Mesenchymal stem cell (in vitro differentiated cells and primary cell): ENCODE results near the gene MYD88.

Source experiments
- DNase-seq: peaks from one replicate; pipeline ENCODE4 v3.0.0-alpha.2; 2013
- H2AFZ ChIP-seq: one replicate; pipeline ENCODE4 v1.6.1; 2013; ENCODE audit warnings: low read depth, mild to moderate bottlenecking, control low read depth, inconsistent platforms, low read length, moderate library complexity
- H2AK5ac ChIP-seq: 2 replicates; pipeline ENCODE4 v1.6.1; 2013; ENCODE audit warnings: low read length, moderate library complexity, mild to moderate bottlenecking, inconsistent platforms; ENCODE audit not compliant: severe bottlenecking
- H2BK120ac ChIP-seq: one replicate; pipeline ENCODE4 v1.6.1; 2013; ENCODE audit warnings: low read depth, mild to moderate bottlenecking, inconsistent platforms, low read length, moderate library complexity
- H2BK12ac ChIP-seq, 2 experiments: one replicate each; pipeline ENCODE4 v1.6.1; 2013; ENCODE audit warnings: inconsistent platforms in 2 of 2, low read length in 2 of 2, mild to moderate bottlenecking in 2 of 2, moderate library complexity in 2 of 2, control low read depth in 1 of 2
- H2BK15ac ChIP-seq: one replicate; pipeline ENCODE4 v1.6.1; 2013; ENCODE audit warnings: mild to moderate bottlenecking, low read depth, inconsistent platforms; ENCODE audit not compliant: poor library complexity, severe bottlenecking
- H2BK5ac ChIP-seq: 2 replicates; pipeline ENCODE4 v1.6.1; 2013; ENCODE audit warnings: low read depth, mild to moderate bottlenecking, low read length, control low read depth, inconsistent platforms; ENCODE audit not compliant: poor library complexity, severe bottlenecking
- H3K14ac ChIP-seq, 2 experiments: one replicate each; pipeline ENCODE4 v1.6.1; 2013; ENCODE audit warnings: inconsistent platforms in 2 of 2, low read length in 2 of 2, control low read depth in 1 of 2, mild to moderate bottlenecking in 1 of 2, moderate library complexity in 1 of 2
- H3K18ac ChIP-seq, 2 experiments: one replicate each; pipeline ENCODE4 v1.6.1; 2013; ENCODE audit warnings: inconsistent platforms in 2 of 2, low read length in 2 of 2, control low read depth in 1 of 2, low read depth in 1 of 2, mild to moderate bottlenecking in 1 of 2
- H3K23ac ChIP-seq, 2 experiments: one replicate each; pipeline ENCODE4 v1.6.1; 2013; ENCODE audit warnings: inconsistent platforms in 2 of 2, low read length in 2 of 2, mild to moderate bottlenecking in 2 of 2, moderate library complexity in 2 of 2, control low read depth in 1 of 2
- H3K27ac ChIP-seq: 2 replicates; pipeline ENCODE4 v1.5.1; 2013; ENCODE audit warnings: mild to moderate bottlenecking, moderate library complexity, low read length, control low read depth, inconsistent platforms; ENCODE audit not compliant: poor library complexity, severe bottlenecking
- H3K27me3 ChIP-seq, 2 experiments: 2 replicates each; pipeline versions ENCODE4 v1.6.1 to v1.7.0; 2013; ENCODE audit warnings: low read length in 2 of 2, mild to moderate bottlenecking in 2 of 2, moderate library complexity in 2 of 2, control low read depth in 1 of 2, inconsistent platforms in 1 of 2; ENCODE audit not compliant: control insufficient read depth in 1 of 2, insufficient read depth in 1 of 2
- H3K36me3 ChIP-seq, 2 experiments: 2 replicates each; pipeline versions ENCODE4 v1.6.1 to v1.7.0; 2013; ENCODE audit warnings: low read length in 2 of 2, control low read depth in 1 of 2, inconsistent platforms in 1 of 2, low read depth in 1 of 2, mild to moderate bottlenecking in 1 of 2; ENCODE audit not compliant: insufficient read depth in 2 of 2, control insufficient read depth in 1 of 2
- H3K4ac ChIP-seq, 2 experiments: one replicate each; pipeline ENCODE4 v1.6.1; 2013; ENCODE audit warnings: inconsistent platforms in 2 of 2, low read length in 2 of 2, mild to moderate bottlenecking in 2 of 2, moderate library complexity in 2 of 2, control low read depth in 1 of 2, low read depth in 1 of 2
- H3K4me1 ChIP-seq: 2 replicates; pipeline ENCODE4 v1.6.1; 2013; ENCODE audit warnings: low read depth, low read length, control low read depth; ENCODE audit not compliant: control insufficient read depth, insufficient read depth
- H3K4me2 ChIP-seq: 2 replicates; pipeline ENCODE4 v1.6.1; 2013; ENCODE audit warnings: low read length, mild to moderate bottlenecking, inconsistent platforms; ENCODE audit not compliant: poor library complexity, severe bottlenecking
- H3K4me3 ChIP-seq, 2 experiments: 2 replicates each; pipeline versions ENCODE4 v1.5.1 to v1.7.0; 2013; ENCODE audit warnings: low read length in 2 of 2, mild to moderate bottlenecking in 2 of 2, control low read depth in 1 of 2, low read depth in 1 of 2; ENCODE audit not compliant: insufficient read depth in 1 of 2
- H3K79me1 ChIP-seq: replicated peaks from 2 replicates; pipeline ENCODE4 v1.6.1; 2013; ENCODE audit warnings: mild to moderate bottlenecking, control low read depth, low read length, inconsistent platforms; ENCODE audit not compliant: poor library complexity, severe bottlenecking
- H3K9ac ChIP-seq: 2 replicates; pipeline ENCODE4 v1.7.0; 2013; ENCODE audit warnings: mild to moderate bottlenecking, low read length, moderate library complexity
- H3K9me3 ChIP-seq: 2 replicates; pipeline ENCODE4 v1.7.0; 2013; ENCODE audit warnings: mild to moderate bottlenecking, low read length; ENCODE audit not compliant: control insufficient read depth
- H4K8ac ChIP-seq: one replicate; pipeline ENCODE4 v1.6.1; 2013; ENCODE audit warnings: inconsistent platforms, mild to moderate bottlenecking, low read length, moderate library complexity
- H4K91ac ChIP-seq: one replicate; pipeline ENCODE4 v1.6.1; 2013; ENCODE audit warnings: mild to moderate bottlenecking, low read length, inconsistent platforms
- WGBS: methylation state at CpG from one replicate; pipeline ENCODE4 v1.1.7; 2013; ENCODE audit warnings: mixed read lengths; 5-methylcytosine and 5-hydroxymethylcytosine counted together

Gene MYD88

DNA sequence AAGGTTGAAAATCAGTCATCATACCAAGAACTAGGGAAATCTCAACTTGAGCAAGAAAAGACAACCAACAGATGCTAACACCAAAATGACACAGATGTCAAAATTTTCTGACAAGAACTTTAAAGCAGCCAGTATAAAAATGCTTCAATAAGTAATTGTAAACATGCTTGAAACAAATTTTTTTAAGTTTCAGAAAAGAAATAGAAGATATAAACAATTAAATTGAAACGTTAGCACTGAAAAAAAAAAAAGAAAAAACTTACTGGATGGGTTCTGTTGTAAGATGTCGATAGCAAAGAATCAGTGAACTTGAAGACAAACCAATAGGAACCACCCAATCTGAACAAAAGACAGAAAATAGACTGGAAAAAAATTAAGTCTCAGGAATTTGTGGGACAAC, 8.0 kb downstream of the MYD88 start:
- no CpG with 5 or more reads among the region's 2 CpGs for WGBS
- H3K9me3 ChIP-seq = peaks cover 14% of the 10 kb centered on the region
- H3K9ac ChIP-seq = no peak overlapping the region
- H3K36me3 ChIP-seq = peaks cover 10 to 12% of the 10 kb centered on the region in 2 experiments
- no peak overlapping the region for H2BK12ac ChIP-seq
- H2AFZ ChIP-seq = no peak overlapping the region
- H4K8ac ChIP-seq = no peak overlapping the region
- no peak overlapping the region for H3K14ac ChIP-seq
- H3K79me1 ChIP-seq = no peaks in the 10 kb centered on the region
- H3K4me3 ChIP-seq = no peak overlapping the region
- peaks cover 6% of the 10 kb centered on the region for H3K4me1 ChIP-seq
- no peak overlapping the region for H4K91ac ChIP-seq
- no peak overlapping the region for H3K23ac ChIP-seq
- no peak overlapping the region for H3K4me2 ChIP-seq
- no peak overlapping the region for H3K4ac ChIP-seq
- no peak overlapping the region for H2AK5ac ChIP-seq
- H3K27me3 ChIP-seq = no peaks in the 10 kb centered on the region
- H2BK120ac ChIP-seq = no peak overlapping the region
- H2BK15ac ChIP-seq = no peak overlapping the region
- no peak overlapping the region for H2BK5ac ChIP-seq
- DNase-seq = no peak
- no peak overlapping the region for H3K18ac ChIP-seq
- H3K27ac ChIP-seq = no peak overlapping the region

DNA sequence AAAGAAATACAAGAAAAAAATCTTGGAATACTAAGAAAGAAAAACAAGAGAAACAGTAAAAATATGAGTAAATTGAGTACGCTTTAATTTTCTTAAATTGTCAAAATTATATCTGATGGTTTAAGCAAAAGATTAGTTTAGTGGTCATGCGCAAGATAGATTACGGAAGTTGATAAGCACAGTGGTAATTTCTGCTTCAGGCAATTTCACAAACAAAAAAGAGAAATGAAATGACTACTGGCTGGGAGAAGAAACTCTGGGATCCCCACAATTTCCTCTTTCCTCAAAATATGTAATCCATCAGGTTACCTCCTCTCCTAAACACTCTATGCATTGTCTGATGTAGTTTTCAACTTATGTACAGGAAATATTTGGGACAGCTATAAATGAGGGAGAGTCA, 9.0 kb downstream of the MYD88 start:
- H2BK15ac ChIP-seq = no peak overlapping the region
- WGBS = 100% methylated on average over 2 of the region's 3 CpGs
- H3K14ac ChIP-seq = no peak overlapping the region
- no peak overlapping the region for H4K8ac ChIP-seq
- H3K27me3 ChIP-seq = no peaks in the 10 kb centered on the region
- no peak overlapping the region for H3K23ac ChIP-seq
- no peak overlapping the region for H2AK5ac ChIP-seq
- peaks cover 3% of the 10 kb centered on the region in 2 experiments for H3K36me3 ChIP-seq
- no peak overlapping the region for H3K18ac ChIP-seq
- H2AFZ ChIP-seq = no peak overlapping the region
- H4K91ac ChIP-seq = no peak overlapping the region
- peaks cover 14% of the 10 kb centered on the region for H3K9me3 ChIP-seq
- no peak overlapping the region for H3K4me3 ChIP-seq
- H3K4me2 ChIP-seq = no peak overlapping the region
- no peak for DNase-seq
- no peaks in the 10 kb centered on the region for H3K79me1 ChIP-seq
- no peak overlapping the region for H2BK120ac ChIP-seq
- H3K27ac ChIP-seq = no peak overlapping the region
- no peak overlapping the region for H2BK12ac ChIP-seq
- no peak overlapping the region for H3K4ac ChIP-seq
- no peak overlapping the region for H3K9ac ChIP-seq
- H3K4me1 ChIP-seq = no peaks in the 10 kb centered on the region
- H2BK5ac ChIP-seq = no peak overlapping the region

DNA sequence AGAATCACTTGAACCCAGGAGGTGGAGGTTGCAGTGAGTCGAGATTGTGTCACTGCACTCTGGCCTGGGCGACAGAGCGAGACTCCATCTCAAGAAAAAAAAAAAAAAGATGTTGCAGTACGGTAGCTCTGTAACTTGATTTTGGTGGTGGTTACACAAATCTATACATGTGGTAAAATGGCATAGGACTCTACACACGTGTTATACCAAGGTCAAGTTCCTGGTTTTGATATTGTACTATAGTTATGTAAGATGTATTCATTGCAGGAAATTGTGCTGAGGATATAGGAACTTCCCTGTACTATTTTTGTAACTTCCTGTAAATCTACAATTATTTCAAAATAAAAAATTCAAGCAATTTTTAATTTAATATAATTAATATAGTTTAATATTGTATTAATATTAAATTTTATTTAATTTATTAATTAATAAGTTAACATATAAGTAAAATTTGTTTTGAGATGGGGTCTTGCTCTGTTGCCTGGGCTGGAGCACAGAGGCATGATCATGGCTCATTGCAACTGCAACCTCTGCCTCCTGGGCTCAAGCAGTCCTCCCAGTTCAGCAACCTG, 9.9 kb downstream of the MYD88 start:
- no peak overlapping the region for H2BK12ac ChIP-seq
- no peak overlapping the region for H2BK120ac ChIP-seq
- no peak for DNase-seq
- peaks cover 14% of the 10 kb centered on the region for H3K9me3 ChIP-seq
- H2AK5ac ChIP-seq = no peak overlapping the region
- no peak overlapping the region for H4K91ac ChIP-seq
- no peaks in the 10 kb centered on the region for H3K4me1 ChIP-seq
- no peak overlapping the region for H3K14ac ChIP-seq
- H2BK15ac ChIP-seq = no peak overlapping the region
- H3K4ac ChIP-seq = no peak overlapping the region
- H3K36me3 ChIP-seq = no peaks in the 10 kb centered on the region
- H3K9ac ChIP-seq = no peak overlapping the region
- WGBS = 84% methylated on average over 5 of the region's 5 CpGs
- no peak overlapping the region for H3K27ac ChIP-seq
- H2BK5ac ChIP-seq = no peak overlapping the region
- H2AFZ ChIP-seq = no peak overlapping the region
- H4K8ac ChIP-seq = no peak overlapping the region
- no peaks in the 10 kb centered on the region for H3K27me3 ChIP-seq
- no peak overlapping the region for H3K4me3 ChIP-seq
- H3K18ac ChIP-seq = no peak overlapping the region
- H3K79me1 ChIP-seq = no peaks in the 10 kb centered on the region
- no peak overlapping the region for H3K23ac ChIP-seq
- no peak overlapping the region for H3K4me2 ChIP-seq

DNA sequence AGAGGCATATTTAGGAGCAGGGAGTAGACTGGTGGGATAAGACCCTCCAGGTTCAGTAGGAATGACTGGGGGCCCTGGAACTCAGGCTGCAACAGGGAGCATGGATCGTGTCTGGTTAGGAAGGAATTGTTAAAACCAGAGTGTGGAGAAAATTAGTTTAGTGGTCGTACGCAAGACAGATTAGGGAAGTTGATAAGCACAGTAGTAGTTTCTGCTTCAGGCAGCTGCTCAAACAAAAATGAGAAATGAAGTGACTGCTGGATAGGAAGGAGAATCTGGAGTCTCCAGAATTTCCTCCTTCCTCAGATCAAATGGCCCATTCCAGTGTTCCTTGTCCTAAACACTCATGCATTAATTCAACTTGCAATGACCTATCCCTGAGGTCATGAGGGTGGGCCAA, 11.2 kb downstream of the MYD88 start:
- Histone ChIP-seq H3K4me3 (no peak overlapping the region), H3K27me3 (no peaks in the 10 kb centered on the region), H3K36me3 (no peaks in the 10 kb centered on the region), H2AFZ (no peak overlapping the region), H4K8ac (no peak overlapping the region), H3K4me2 (no peak overlapping the region), H2BK120ac (no peak overlapping the region), H2BK5ac (no peak overlapping the region), H3K14ac (no peak overlapping the region), H3K4ac (no peak overlapping the region), H2BK15ac (no peak overlapping the region), H3K79me1 (no peaks in the 10 kb centered on the region), H3K18ac (no peak overlapping the region), H3K4me1 (no peaks in the 10 kb centered on the region), H3K23ac (no peak overlapping the region), H2BK12ac (no peak overlapping the region), H2AK5ac (no peak overlapping the region), H4K91ac (no peak overlapping the region), H3K27ac (no peak overlapping the region), H3K9me3 (peaks cover 14% of the 10 kb centered on the region), H3K9ac (no peak overlapping the region)
- 71% methylated on average over 3 of the region's 3 CpGs for WGBS
- DNase-seq = no peak
